IMR-90 (cell line): ENCODE results near the gene CGREF1. TPM values are rescaled to one million over a fixed set of nuclear protein-coding genes. Genes with fewer than 3 reads are reported as not detected.

Source experiments
- ATAC-seq: fragments of 200-7000 bp; cut with Tn5 transposase; 2 replicates; pipeline ENCODE4 v1.9.1; 2020; ENCODE audit warnings: low read depth, mild to moderate bottlenecking, moderate library complexity
- BruUV-seq: library from RNA; stranded (reverse); fragments of 400-500 nt; replicated peaks from 2 replicates; lab custom pipeline; 2021; lab: Mats Ljungman, UMichigan
- CTCF ChIA-PET: fragments of 300-600 bp; formaldehyde crosslinking; extraction: SDS; loops from one replicate; lab custom pipeline; 2021; ENCODE audit warnings: antibody characterized with exemption; lab: Yijun Ruan, JAX
- POLR2A ChIA-PET: fragments of 300-600 bp; sonication (Branson Sonifier 250); formaldehyde crosslinking; loops from one replicate; lab custom pipeline; 2022; ENCODE audit warnings: antibody characterized with exemption; ENCODE audit not compliant: unreplicated experiment; lab: Charles Lee
- DNase-seq: peaks from one replicate; pipeline ENCODE4 v3.0.0; 2013
- H2AFZ ChIP-seq: replicated peaks from 2 replicates; pipeline ENCODE3; 2013; ENCODE audit warnings: low read length, mild to moderate bottlenecking; ENCODE audit not compliant: poor library complexity
- H2AK5ac ChIP-seq: 2 replicates; pipeline ENCODE4 v1.6.1; 2013; ENCODE audit warnings: low read depth, low read length, inconsistent platforms
- H2AK9ac ChIP-seq: replicated peaks from 2 replicates; pipeline ENCODE3; 2013; ENCODE audit warnings: mild to moderate bottlenecking, low read depth, low read length, moderate library complexity; ENCODE audit not compliant: poor library complexity
- H2BK120ac ChIP-seq: 2 replicates; pipeline ENCODE4 v1.6.1; 2013; ENCODE audit warnings: low read depth, low read length, inconsistent platforms
- H2BK15ac ChIP-seq: 3 replicates; pipeline ENCODE4 v1.6.1; 2013; ENCODE audit warnings: low read depth, low read length, inconsistent platforms
- H2BK20ac ChIP-seq: 2 replicates; pipeline ENCODE4 v1.6.1; 2013; ENCODE audit warnings: low read depth, mild to moderate bottlenecking, inconsistent platforms, low read length, moderate library complexity
- H2BK5ac ChIP-seq: 2 replicates; pipeline ENCODE4 v1.6.1; 2013; ENCODE audit warnings: mild to moderate bottlenecking, low read depth, low read length, inconsistent platforms; ENCODE audit not compliant: poor library complexity, severe bottlenecking
- H3K14ac ChIP-seq: replicated peaks from 2 replicates; pipeline ENCODE4 v1.6.1; 2013; ENCODE audit warnings: low read depth, low read length, inconsistent platforms
- H3K18ac ChIP-seq: 2 replicates; pipeline ENCODE4 v1.6.1; 2013; ENCODE audit warnings: low read depth, low read length, control low read depth
- H3K23ac ChIP-seq: 2 replicates; pipeline ENCODE4 v1.6.1; 2013; ENCODE audit warnings: low read depth, low read length, inconsistent platforms
- H3K27ac ChIP-seq: 2 replicates; pipeline ENCODE4 v1.5.1; 2013; ENCODE audit warnings: mild to moderate bottlenecking, control low read depth, low read length; ENCODE audit not compliant: insufficient read depth
- H3K27me3 ChIP-seq: 2 replicates; pipeline ENCODE4 v1.6.1; 2013; ENCODE audit warnings: low read length; ENCODE audit not compliant: control insufficient read depth, insufficient read depth
- H3K36me3 ChIP-seq: 2 replicates; pipeline ENCODE4 v1.6.1; 2013; ENCODE audit warnings: low read length, mixed read lengths; ENCODE audit not compliant: control insufficient read depth, insufficient read depth
- H3K4ac ChIP-seq: 2 replicates; pipeline ENCODE4 v1.6.1; 2013; ENCODE audit warnings: low read depth, low read length, inconsistent platforms
- H3K4me1 ChIP-seq: 2 replicates; pipeline ENCODE4 v1.6.1; 2013; ENCODE audit warnings: low read length, mixed read lengths; ENCODE audit not compliant: control insufficient read depth, insufficient read depth
- H3K4me2 ChIP-seq: 2 replicates; pipeline ENCODE4 v1.6.1; 2013; ENCODE audit warnings: low read depth, mild to moderate bottlenecking, control low read depth, low read length, moderate library complexity
- H3K4me3 ChIP-seq: 2 replicates; pipeline ENCODE4 v1.5.1; 2013; ENCODE audit warnings: low read depth, mild to moderate bottlenecking, control low read depth, low read length, moderate library complexity; ENCODE audit not compliant: insufficient read depth
- H3K56ac ChIP-seq: 2 replicates; pipeline ENCODE4 v1.6.1; 2013; ENCODE audit warnings: low read length, inconsistent platforms; ENCODE audit not compliant: insufficient read depth; ENCODE audit errors: extremely low read depth
- H3K79me1 ChIP-seq, 2 experiments: 2 replicates each; pipeline ENCODE4 v1.6.1; 2013; ENCODE audit warnings: low read length in 2 of 2, inconsistent platforms in 1 of 2, low read depth in 1 of 2
- H3K9ac ChIP-seq: 2 replicates; pipeline ENCODE4 v1.6.1; 2013; ENCODE audit warnings: low read depth, low read length, control low read depth
- H3K9me1 ChIP-seq: 2 replicates; pipeline ENCODE4 v1.6.1; 2013; ENCODE audit warnings: low read length, inconsistent platforms; ENCODE audit not compliant: insufficient read depth
- H3K9me3 ChIP-seq: 2 replicates; pipeline ENCODE4 v1.6.1; 2013; ENCODE audit warnings: low read length; ENCODE audit not compliant: control insufficient read depth, insufficient read depth
- H4K20me1 ChIP-seq: 2 replicates; pipeline ENCODE4 v1.6.1; 2013; ENCODE audit warnings: low read length, inconsistent platforms; ENCODE audit not compliant: insufficient read depth
- H4K5ac ChIP-seq: 2 replicates; pipeline ENCODE4 v1.6.1; 2013; ENCODE audit warnings: mild to moderate bottlenecking, low read depth, low read length, control low read depth
- H4K8ac ChIP-seq, 2 experiments: 2 replicates each; pipeline ENCODE4 v1.6.1; 2013; ENCODE audit warnings: low read depth in 2 of 2, low read length in 2 of 2, control low read depth in 1 of 2, inconsistent platforms in 1 of 2
- H4K91ac ChIP-seq: 2 replicates; pipeline ENCODE4 v1.6.1; 2013; ENCODE audit warnings: low read depth, low read length, inconsistent platforms; ENCODE audit not compliant: insufficient read depth
- FOS ChIP-seq: fragments of 150-350 bp; IDR thresholded peaks from 2 replicates; pipeline ENCODE4 v1.6.1; 2016; ENCODE audit warnings: low read depth, low read length
- RAD21 ChIP-seq: IDR thresholded peaks from 2 replicates; pipeline ENCODE4 v1.6.1; 2012; ENCODE audit warnings: low read length, improper control_type of control experiment
- RCOR1 ChIP-seq: IDR thresholded peaks from 2 replicates; pipeline ENCODE4 v1.6.1; 2012; ENCODE audit warnings: mild to moderate bottlenecking, low read length, improper control_type of control experiment; ENCODE audit not compliant: insufficient replicate concordance
- WGBS, 2 experiments: methylation state at CpG; one replicate each; pipeline versions ENCODE4 v1.1.5 to v1.1.7; 2013; ENCODE audit warnings: missing lambda C conversion rate in 2 of 2; ENCODE audit not compliant: insufficient read length in 1 of 2; ENCODE audit errors: extremely low coverage in 2 of 2; 5-methylcytosine and 5-hydroxymethylcytosine counted together
- dilution Hi-C: fragments of 300-500 bp; cut with HindIII; formaldehyde crosslinking; loops from one replicate; pipeline ENCODE4 v1.14.3; 2018; ENCODE audit warnings: low sequenced_read_pairs; ENCODE audit not compliant: unreplicated experiment
- in situ Hi-C: fragments of 300-500 bp; cut with MboI; formaldehyde crosslinking; loops from 3 replicates; pipeline ENCODE4 v1.14.3; 2019; ENCODE audit warnings: low sequenced_read_pairs, inconsistent platforms, mixed read lengths
- intact Hi-C: fragments of 100-400 bp; cut with micrococcal nuclease; formaldehyde crosslinking; loops from 2 replicates; pipeline ENCODE4 v1.10.0; 2022
- polyA plus RNA-seq, 3 experiments: library from polyadenylated mRNA; depleted of rRNA; stranded (reverse); fragments of >200 nt; gene quantifications; 2 replicates each; pipeline ENCODE4 v1.2.3, GENCODE V29; 2012; ENCODE audit warnings: low replicate concordance in 1 of 3
- total RNA-seq: library from RNA; depleted of rRNA; stranded (reverse); fragments of >200 nt; gene quantifications from 2 replicates; pipeline ENCODE4 v1.2.3, GENCODE V29; 2012

The CGREF1 gene
- total and polyA plus RNA-seq, 2 of the 4 experiments (the other 2 are of a cell fraction) = 0.54 to 1.3 TPM

DNA sequence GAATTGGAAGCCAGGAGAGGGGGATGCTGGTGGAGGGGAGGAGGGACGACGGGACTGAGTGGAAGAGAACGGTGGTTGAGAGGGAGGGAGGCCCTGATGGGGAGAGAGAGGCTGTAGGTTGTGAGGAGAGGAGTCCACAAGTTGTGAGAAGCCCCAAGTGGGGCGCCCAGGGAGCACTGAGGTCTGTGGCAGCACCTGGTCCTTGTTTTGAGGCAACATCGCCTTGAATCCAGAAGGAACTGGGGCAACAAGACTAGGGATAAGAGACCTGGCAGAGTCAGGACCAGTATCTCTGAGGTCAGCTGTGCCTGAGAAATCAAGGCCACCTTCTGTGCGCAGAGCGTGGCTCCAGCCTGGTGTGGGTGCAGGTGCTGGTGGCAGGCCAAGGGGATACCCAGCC, 19.2 kb upstream of the CGREF1 start:
- H3K9me1 ChIP-seq = peaks cover 10% of the 10 kb centered on the region
- H2BK120ac ChIP-seq = no peak overlapping the region
- H3K27me3 ChIP-seq = peaks cover 21% of the 10 kb centered on the region
- H3K14ac ChIP-seq = no peak overlapping the region
- H3K4me3 ChIP-seq = no peak overlapping the region
- intact Hi-C loops (no loop called here), in situ Hi-C loops (no loop called here), dilution Hi-C loops (no loop called here)
- POLR2A ChIA-PET = no interaction called here
- no peak overlapping the region for H3K4ac ChIP-seq
- H3K23ac ChIP-seq = no peak overlapping the region
- ATAC-seq = no peak
- H3K4me2 ChIP-seq = no peak overlapping the region
- no peak overlapping the region for H4K8ac ChIP-seq
- 0 out of 2 replicates have a peak, but pooled peaks cover 3% of the 10 kb centered on the region for H3K9me3 ChIP-seq
- no peak overlapping the region for H2BK20ac ChIP-seq
- DNase-seq = no peak
- CTCF ChIA-PET = no interaction called here
- H3K27ac ChIP-seq = no peak overlapping the region
- no peak overlapping the region for H4K91ac ChIP-seq
- peaks cover 6% of the 10 kb centered on the region; the same call in 1 of the 2 replicates for H4K20me1 ChIP-seq
- peaks cover 5% of the 10 kb centered on the region for H3K4me1 ChIP-seq
- peaks cover 6 to 12% of the 10 kb centered on the region in 2 experiments; a peak in 3 of 4 replicates for H3K79me1 ChIP-seq
- H4K5ac ChIP-seq = no peak overlapping the region
- H2BK5ac ChIP-seq = no peak overlapping the region
- no peak overlapping the region for H3K18ac ChIP-seq
- TF ChIP-seq FOS (no peak), RCOR1 (no peak), RAD21 (no peak)
- H3K36me3 ChIP-seq = no peaks in the 10 kb centered on the region
- H2AK9ac ChIP-seq = peak overlapping the region; percentile 23
- H2AK5ac ChIP-seq = no peak overlapping the region
- no peak overlapping the region for H3K9ac ChIP-seq
- no peak overlapping the region for H2AFZ ChIP-seq
- no peak overlapping the region for H3K56ac ChIP-seq
- 44% methylated on average over 3 of the region's 7 CpGs; no CpG with 5 or more reads in 1 of the 2 experiments for WGBS, 2 experiments
- no peak overlapping the region for H2BK15ac ChIP-seq
- no TSS peak for BruUV-seq
